Left ventricle myocardium inferior (tissue), 1 donor: ENCODE data around the gene P2RX4. TPM values are rescaled to one million over a fixed set of nuclear protein-coding genes. Genes with fewer than 3 reads are reported as not detected.

Source experiments
- DNase-seq: peaks from one replicate; pipeline ENCODE4 v3.0.0-alpha.2; 2020
- H3K27ac ChIP-seq: fragments of 200-600 bp; replicated peaks from 2 replicates; pipeline ENCODE4 v1.8.0; 2021
- H3K27me3 ChIP-seq: fragments of 200-600 bp; 2 replicates; pipeline ENCODE4 v1.8.0; 2021; ENCODE audit warnings: low read depth
- H3K36me3 ChIP-seq: fragments of 200-600 bp; 2 replicates; pipeline ENCODE4 v1.8.0; 2021
- H3K4me1 ChIP-seq: fragments of 200-600 bp; 2 replicates; pipeline ENCODE4 v1.8.0; 2021
- H3K4me3 ChIP-seq: fragments of 200-600 bp; 2 replicates; pipeline ENCODE4 v1.8.0; 2021; ENCODE audit warnings: mild to moderate bottlenecking, moderate library complexity
- H3K9me3 ChIP-seq: fragments of 200-600 bp; replicated peaks from 2 replicates; pipeline ENCODE4 v1.8.0; 2021
- CTCF ChIP-seq: fragments of 200-600 bp; IDR thresholded peaks from 2 replicates; pipeline ENCODE4 v1.8.0; 2021; ENCODE audit warnings: antibody characterized with exemption, mild to moderate bottlenecking, borderline replicate concordance
- intact Hi-C: fragments of 100-400 bp; cut with micrococcal nuclease; formaldehyde crosslinking; loops from one replicate; pipeline ENCODE4 v1.11.0; 2022
- total RNA-seq: library from RNA; stranded (reverse); fragmentation: NEBNext Ultra II Directional; extraction: Animal tissue kit (Norgen Biotek cat#: 25700); gene quantifications from one replicate; pipeline ENCODE4 v1.2.1, GENCODE V29; 2021
- donor health status: DM: no; HTN: yes; CAD: no; lungs with severe emphysema.

P2RX4 gene
- total RNA-seq, 1 donor from 2014 or later, result 4.7 TPM

GRCh38 chr12:121167232-121167820 is 42.6 kb upstream of the P2RX4 start:
- no peak overlapping the region for H3K27ac ChIP-seq
- no peak overlapping the region for H3K4me3 ChIP-seq
- H3K9me3 ChIP-seq, result no peaks in the 10 kb centered on the region
- TF ChIP-seq CTCF, result no peak
- peaks cover 15% of the 10 kb centered on the region for H3K36me3 ChIP-seq
- intact Hi-C loops, result no loop called here
- H3K4me1 ChIP-seq, result no peaks in the 10 kb centered on the region
- no peaks in the 10 kb centered on the region for H3K27me3 ChIP-seq
- no peak for DNase-seq

GRCh38 chr12:121167951-121168350 is 42.0 kb upstream of the P2RX4 start:
- Histone ChIP-seq H3K36me3 (peaks cover 12% of the 10 kb centered on the region), H3K4me1 (no peaks in the 10 kb centered on the region), H3K9me3 (no peaks in the 10 kb centered on the region), H3K27ac (no peak overlapping the region), H3K27me3 (no peaks in the 10 kb centered on the region), H3K4me3 (no peak overlapping the region)
- no peak for TF ChIP-seq CTCF
- intact Hi-C loops, result no loop called here
- DNase-seq, result no peak

GRCh38 chr12:121170151-121170550 is 39.8 kb upstream of the P2RX4 start:
- H3K4me1 ChIP-seq, result no peaks in the 10 kb centered on the region
- H3K36me3 ChIP-seq, result peaks cover 3% of the 10 kb centered on the region
- H3K4me3 ChIP-seq, result no peak overlapping the region
- intact Hi-C loops, result no loop called here
- TF ChIP-seq CTCF, result no peak
- no peaks in the 10 kb centered on the region for H3K9me3 ChIP-seq
- no peak for DNase-seq
- no peaks in the 10 kb centered on the region for H3K27me3 ChIP-seq
- H3K27ac ChIP-seq, result no peak overlapping the region

- no peaks in the 10 kb centered on the region for H3K36me3 ChIP-seq
- H3K4me1 ChIP-seq, result no peaks in the 10 kb centered on the region
- intact Hi-C loops, result no loop called here
Measured at GRCh38 chr12:121170611-121171260, 39.2 kb upstream of the P2RX4 start.

GRCh38 chr12:121172145-121172544 is 37.8 kb upstream of the P2RX4 start:
- no peaks in the 10 kb centered on the region for H3K27me3 ChIP-seq
- H3K4me1 ChIP-seq, result no peaks in the 10 kb centered on the region
- no peak overlapping the region for H3K4me3 ChIP-seq
- no peak for TF ChIP-seq CTCF
- no peaks in the 10 kb centered on the region for H3K9me3 ChIP-seq
- intact Hi-C loops, result no loop called here
- H3K27ac ChIP-seq, result no peak overlapping the region
- no peak for DNase-seq
- H3K36me3 ChIP-seq, result no peaks in the 10 kb centered on the region

More at GRCh38 chr12:121170611-121171260, 39.2 kb upstream of the P2RX4 start:
- Histone ChIP-seq H3K4me3 (no peak overlapping the region), H3K9me3 (no peaks in the 10 kb centered on the region), H3K27ac (no peak overlapping the region), H3K27me3 (no peaks in the 10 kb centered on the region)
- no peak for DNase-seq
- TF ChIP-seq CTCF, result no peak
